Endodermal cell (in vitro differentiated cells): Measurements from ENCODE around the gene IFIH1. TPM values are rescaled to one million over a fixed set of nuclear protein-coding genes. Genes with fewer than 3 reads are reported as not detected.

ENCODE experiments used
- DNase-seq: peaks from one replicate; pipeline ENCODE4 v3.0.0-alpha.2; 2017
- H3K27ac ChIP-seq: 2 replicates; pipeline ENCODE4 v1.5.1; 2013; ENCODE audit warnings: mild to moderate bottlenecking, low read depth, low read length, moderate library complexity
- H3K27me3 ChIP-seq: 2 replicates; pipeline ENCODE4 v1.6.1; 2013; ENCODE audit warnings: mild to moderate bottlenecking, low read length, moderate library complexity; ENCODE audit not compliant: insufficient read depth, control insufficient read depth, poor library complexity, severe bottlenecking
- H3K36me3 ChIP-seq: 2 replicates; pipeline ENCODE4 v1.7.0; 2013; ENCODE audit warnings: mild to moderate bottlenecking, low read length, moderate library complexity; ENCODE audit not compliant: control insufficient read depth, insufficient read depth
- H3K4me1 ChIP-seq: one replicate; pipeline ENCODE4 v1.7.0; 2013; ENCODE audit warnings: low read length; ENCODE audit not compliant: control insufficient read depth, insufficient read depth
- H3K4me3 ChIP-seq: 2 replicates; pipeline ENCODE4 v1.5.1; 2013; ENCODE audit warnings: mild to moderate bottlenecking, low read length, moderate library complexity
- H3K9ac ChIP-seq: 2 replicates; pipeline ENCODE4 v1.6.1; 2013; ENCODE audit warnings: mild to moderate bottlenecking, low read length, moderate library complexity; ENCODE audit not compliant: poor library complexity, severe bottlenecking; ENCODE audit errors: extremely low read depth
- H3K9me3 ChIP-seq: 2 replicates; pipeline ENCODE4 v1.6.1; 2013; ENCODE audit warnings: mild to moderate bottlenecking, low read length, moderate library complexity; ENCODE audit not compliant: control insufficient read depth
- H3K27ac Mint-ChIP-seq: 2 replicates; pipeline ENCODE4 v1.8.0; 2020; ENCODE audit warnings: mixed read lengths
- H3K27me3 Mint-ChIP-seq: 2 replicates; pipeline ENCODE4 v1.8.0; 2021; ENCODE audit warnings: mild to moderate bottlenecking, mixed read lengths; ENCODE audit not compliant: insufficient read depth
- H3K36me3 Mint-ChIP-seq: 2 replicates; pipeline ENCODE4 v1.8.0; 2020; ENCODE audit warnings: low read depth, mixed read lengths
- H3K4me1 Mint-ChIP-seq: 2 replicates; pipeline ENCODE4 v1.8.0; 2020; ENCODE audit warnings: mixed read lengths
- H3K4me3 Mint-ChIP-seq: 2 replicates; pipeline ENCODE4 v1.8.0; 2020; ENCODE audit warnings: mild to moderate bottlenecking, moderate library complexity, mixed read lengths
- H3K9me3 Mint-ChIP-seq: 2 replicates; pipeline ENCODE4 v1.8.0; 2020; ENCODE audit warnings: mild to moderate bottlenecking, mixed read lengths
- CTCF ChIP-seq: fragments of 200-600 bp; sonication (generic); conservative IDR thresholded peaks from 2 replicates; pipeline ENCODE4 v1.5.0; 2021; ENCODE audit warnings: antibody characterized with exemption, mild to moderate bottlenecking
- WGBS, 2 experiments: methylation state at CpG; one replicate each; pipeline versions ENCODE4 v1.1.5 to v1.1.7; 2013; ENCODE audit warnings: missing lambda C conversion rate in 2 of 2, mixed read lengths in 1 of 2; ENCODE audit not compliant: insufficient coverage in 1 of 2, insufficient read length in 1 of 2; 5-methylcytosine and 5-hydroxymethylcytosine counted together
- total RNA-seq, 2 donors: library from RNA; stranded (reverse); fragmentation: NEBNext Ultra II Directional in 1 of 2; extraction: Animal tissue kit (Norgen Biotek cat#: 25700) in 1 of 2; gene quantifications; 2 replicates in 1 of 2; 3 replicates in 1 of 2; pipeline ENCODE4 v1.2.1, GENCODE V29; 2021

The IFIH1 gene
- total RNA-seq, 2 donors from 2014 or later, result 0.13 to 0.15 TPM

GRCh38 chr2:162277381-162277780 is 41.1 kb downstream of the IFIH1 start:
- Histone ChIP-seq H3K27me3 (no peaks in the 10 kb centered on the region), H3K27ac (no peak overlapping the region), H3K4me1 (no peaks in the 10 kb centered on the region), H3K9ac (no peak overlapping the region), H3K9me3 (no peaks in the 10 kb centered on the region), H3K4me3 (no peak overlapping the region), H3K36me3 (no peaks in the 10 kb centered on the region)
- H3K4me3 Mint-ChIP-seq, result no peak overlapping the region
- H3K27me3 Mint-ChIP-seq, result no peaks in the 10 kb centered on the region
- TF ChIP-seq CTCF, result no peak
- WGBS, 2 experiments, result 87% methylated on average over 4 of the region's 4 CpGs; no CpG with 5 or more reads in 1 of the 2 experiments
- H3K9me3 Mint-ChIP-seq, result no peaks in the 10 kb centered on the region
- no peak overlapping the region for H3K27ac Mint-ChIP-seq
- no peaks in the 10 kb centered on the region for H3K4me1 Mint-ChIP-seq
- DNase-seq, result no peak
- H3K36me3 Mint-ChIP-seq, result no peaks in the 10 kb centered on the region

GRCh38 chr2:162267996-162268395 is 50.5 kb downstream of the IFIH1 start:
- H3K36me3 Mint-ChIP-seq, result no peaks in the 10 kb centered on the region
- DNase-seq, result no peak
- no peaks in the 10 kb centered on the region for H3K27me3 Mint-ChIP-seq
- Histone ChIP-seq H3K9me3 (no peaks in the 10 kb centered on the region), H3K9ac (no peak overlapping the region), H3K36me3 (no peaks in the 10 kb centered on the region), H3K27ac (no peak overlapping the region), H3K27me3 (no peaks in the 10 kb centered on the region), H3K4me3 (no peak overlapping the region), H3K4me1 (no peaks in the 10 kb centered on the region)
- no peak for TF ChIP-seq CTCF
- 84% methylated on average over 1 of the region's 1 CpG; no CpG with 5 or more reads in 1 of the 2 experiments for WGBS, 2 experiments
- no peak overlapping the region for H3K27ac Mint-ChIP-seq
- H3K4me3 Mint-ChIP-seq, result no peak overlapping the region
- no peaks in the 10 kb centered on the region for H3K4me1 Mint-ChIP-seq
- H3K9me3 Mint-ChIP-seq, result no peaks in the 10 kb centered on the region

- no peaks in the 10 kb centered on the region for H3K9me3 Mint-ChIP-seq
- Histone ChIP-seq H3K4me3 (no peak overlapping the region), H3K9ac (no peak overlapping the region), H3K27me3 (no peaks in the 10 kb centered on the region), H3K27ac (no peak overlapping the region), H3K4me1 (no peaks in the 10 kb centered on the region), H3K9me3 (no peaks in the 10 kb centered on the region), H3K36me3 (no peaks in the 10 kb centered on the region)
- no peak for TF ChIP-seq CTCF
- no peaks in the 10 kb centered on the region for H3K36me3 Mint-ChIP-seq
- no peaks in the 10 kb centered on the region for H3K27me3 Mint-ChIP-seq
- DNase-seq, result no peak
- no peak overlapping the region for H3K27ac Mint-ChIP-seq
- WGBS, 2 experiments, result 98 to 100% methylated on average over 1 to 5 of the region's 5 CpGs
- H3K4me1 Mint-ChIP-seq, result no peaks in the 10 kb centered on the region
- no peak overlapping the region for H3K4me3 Mint-ChIP-seq
These were observed 51.0 kb downstream of the IFIH1 start for GRCh38 chr2:162267496-162267895.
